ENCODE results near the gene FIP1L1. TPM values are rescaled to one million over a fixed set of nuclear protein-coding genes. Genes with fewer than 3 reads are reported as not detected.

The FIP1L1 gene
- total RNA-seq, 2 experiments from 2014 or later = 50.9 to 53.1 TPM

GRCh38 chr4:53461244-53461643 is 83.8 kb downstream of the FIP1L1 start:
- Mint-ChIP-seq H3K4me3 (no peak overlapping the region), H3K27ac (no peak overlapping the region), H3K36me3 (ENCODE audit: low read depth) (peaks cover 75% of the 10 kb centered on the region), H3K9me3 (no peaks in the 10 kb centered on the region), H3K4me1 (ENCODE audit: low read depth) (no peaks in the 10 kb centered on the region), H3K27me3 (no peaks in the 10 kb centered on the region)
- no peak for TF ChIP-seq CTCF (IDR thresholded peaks at IDR 0.05)
- H3K27ac ChIP-seq (ENCODE audit: low read depth in 1 of 2, low read length in 2 of 2) = no peak overlapping the region
- no peaks in the 10 kb centered on the region for H3K27me3 ChIP-seq (ENCODE audit: control insufficient read depth in 1 of 2, insufficient read depth in 2 of 2, low read length in 2 of 2)
- H3K4me1 ChIP-seq (ENCODE audit: insufficient read depth, low read length) = no peaks in the 10 kb centered on the region
- POLR2A ChIA-PET = no interaction called here
- CTCF ChIA-PET = no interaction called here
- H3K9me3 ChIP-seq (ENCODE audit: control insufficient read depth in 1 of 2, insufficient read depth in 1 of 2, low read length in 2 of 2) = peaks cover 0 to 1% of the 10 kb centered on the region in 2 experiments
- no peak for ATAC-seq (ENCODE audit: poor library complexity)
- peaks cover 55% of the 10 kb centered on the region for H3K36me3 ChIP-seq (ENCODE audit: insufficient read depth, low read length)
- intact Hi-C loops (cut with DNase I, micrococcal nuclease) = no loop called here
- DNase-seq = no peak
- no peak overlapping the region for H3K4me3 ChIP-seq (ENCODE audit: low read length)

DNA sequence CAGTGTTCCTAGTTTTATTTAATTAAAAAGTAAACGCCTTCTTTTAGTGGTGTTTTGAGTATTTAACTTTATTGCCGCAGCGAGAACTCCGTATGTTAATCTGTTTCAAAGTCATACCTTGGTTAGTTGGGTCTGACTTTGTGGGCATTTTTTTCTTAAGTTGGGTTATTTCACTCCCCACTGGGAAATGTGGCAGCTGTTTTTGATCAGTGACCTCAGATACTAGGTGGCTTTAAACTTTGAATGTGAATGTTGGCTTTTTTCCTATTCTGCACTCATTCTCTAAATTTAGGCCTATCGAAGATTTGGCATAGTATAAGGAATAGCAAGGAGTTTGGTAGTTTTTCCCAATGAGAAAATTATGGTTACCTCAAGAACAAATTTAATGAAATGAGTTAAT is 85.9 kb downstream of the FIP1L1 start:
- CTCF ChIA-PET = interaction anchor here (1.5 kb wide), 1 partner anchor 9 kb away, joined by 3 read pairs; no protein-coding TSS in a partner anchor
- POLR2A ChIA-PET = no interaction called here
- intact Hi-C loops (cut with DNase I, micrococcal nuclease) = no loop called here
- no peaks in the 10 kb centered on the region for H3K4me1 ChIP-seq (ENCODE audit: insufficient read depth, low read length)
- H3K9me3 Mint-ChIP-seq = no peaks in the 10 kb centered on the region
- H3K4me1 Mint-ChIP-seq (ENCODE audit: low read depth) = no peaks in the 10 kb centered on the region
- no peak overlapping the region for H3K27ac ChIP-seq (ENCODE audit: low read depth in 1 of 2, low read length in 2 of 2)
- TF ChIP-seq CTCF (IDR thresholded peaks at IDR 0.05) = no peak
- peaks cover 3 to 11% of the 10 kb centered on the region in 2 experiments for H3K9me3 ChIP-seq (ENCODE audit: control insufficient read depth in 1 of 2, insufficient read depth in 1 of 2, low read length in 2 of 2)
- ATAC-seq (ENCODE audit: poor library complexity) (no peak), DNase-seq (no peak)
- no peaks in the 10 kb centered on the region for H3K27me3 Mint-ChIP-seq
- H3K27ac Mint-ChIP-seq = no peak overlapping the region
- H3K4me3 Mint-ChIP-seq = no peak overlapping the region
- H3K4me3 ChIP-seq (ENCODE audit: low read length) = no peak overlapping the region
- no peaks in the 10 kb centered on the region for H3K27me3 ChIP-seq (ENCODE audit: control insufficient read depth in 1 of 2, insufficient read depth in 2 of 2, low read length in 2 of 2)
- peaks cover 42% of the 10 kb centered on the region for H3K36me3 ChIP-seq (ENCODE audit: insufficient read depth, low read length)
- peaks cover 59% of the 10 kb centered on the region for H3K36me3 Mint-ChIP-seq (ENCODE audit: low read depth)

DNA sequence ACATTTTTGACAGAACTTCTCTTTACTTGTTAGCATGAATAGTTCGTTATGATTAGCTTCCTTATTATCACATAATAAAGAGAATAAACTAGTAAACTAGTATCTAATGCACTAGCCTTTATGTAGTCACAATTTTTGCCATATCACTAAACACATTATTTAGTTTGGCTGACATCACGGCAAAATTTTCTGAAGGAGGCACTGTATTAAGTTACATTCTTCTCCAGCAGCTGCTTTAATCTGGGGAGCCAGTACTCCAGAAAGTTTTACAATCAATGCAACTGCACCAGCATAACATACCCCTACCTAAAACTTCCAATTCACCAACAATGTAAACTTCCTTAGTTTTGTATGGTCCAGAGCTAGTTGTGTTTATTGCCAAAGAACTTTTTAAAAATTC is 87.8 kb downstream of the FIP1L1 start:
- no peak overlapping the region for H3K4me3 Mint-ChIP-seq
- Histone ChIP-seq H3K9me3 (ENCODE audit: control insufficient read depth in 1 of 2, insufficient read depth in 1 of 2, low read length in 2 of 2) (peaks cover 3 to 11% of the 10 kb centered on the region in 2 experiments), H3K4me3 (ENCODE audit: low read length) (no peak overlapping the region), H3K4me1 (ENCODE audit: insufficient read depth, low read length) (no peaks in the 10 kb centered on the region), H3K27me3 (ENCODE audit: control insufficient read depth in 1 of 2, insufficient read depth in 2 of 2, low read length in 2 of 2) (no peaks in the 10 kb centered on the region), H3K27ac (ENCODE audit: low read depth in 1 of 2, low read length in 2 of 2) (no peak overlapping the region), H3K36me3 (ENCODE audit: insufficient read depth, low read length) (peaks cover 23% of the 10 kb centered on the region)
- H3K27ac Mint-ChIP-seq = no peak overlapping the region
- peaks cover 3% of the 10 kb centered on the region for H3K9me3 Mint-ChIP-seq
- H3K4me1 Mint-ChIP-seq (ENCODE audit: low read depth) = no peaks in the 10 kb centered on the region
- no peak for ATAC-seq (ENCODE audit: poor library complexity)
- TF ChIP-seq CTCF (IDR thresholded peaks at IDR 0.05) = no peak
- POLR2A ChIA-PET = no interaction called here
- no peaks in the 10 kb centered on the region for H3K27me3 Mint-ChIP-seq
- CTCF ChIA-PET = no interaction called here
- no peak for DNase-seq
- peaks cover 44% of the 10 kb centered on the region for H3K36me3 Mint-ChIP-seq (ENCODE audit: low read depth)
- intact Hi-C loops (cut with DNase I, micrococcal nuclease) = no loop called here
